Measurements from ENCODE around the gene NSMF.

DNA sequence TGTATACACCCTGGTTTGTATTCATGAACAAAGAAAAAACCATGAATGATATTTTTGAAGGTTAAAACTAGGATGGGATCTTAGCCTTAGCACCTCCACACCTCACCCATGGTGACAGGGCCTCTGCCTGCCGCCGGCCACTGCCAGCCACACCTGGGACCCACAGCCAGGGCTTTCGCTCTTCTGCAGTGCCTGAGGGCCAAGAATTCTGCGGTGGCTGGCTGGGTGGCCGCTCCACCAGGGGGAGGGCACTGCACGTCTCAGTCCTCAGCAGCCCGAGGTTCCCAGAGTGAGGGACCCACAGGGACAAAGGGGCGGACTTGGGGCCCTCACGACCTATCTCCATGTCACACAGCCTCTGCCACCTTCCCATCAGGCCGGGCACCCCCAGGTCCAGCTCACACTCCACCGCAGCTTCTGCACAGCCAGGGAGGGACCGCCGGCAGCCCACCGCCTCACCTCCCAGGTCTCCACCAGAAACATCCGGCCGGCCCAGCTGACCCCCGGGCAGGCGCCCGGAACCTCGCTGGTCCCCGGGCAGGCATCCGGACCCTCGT lies 43.0 kb downstream of the NSMF start:
- no peak for TF ChIP-seq POLR2A (IDR thresholded peaks at IDR 0.05)
- TF ChIP-seq, protein P1, sequence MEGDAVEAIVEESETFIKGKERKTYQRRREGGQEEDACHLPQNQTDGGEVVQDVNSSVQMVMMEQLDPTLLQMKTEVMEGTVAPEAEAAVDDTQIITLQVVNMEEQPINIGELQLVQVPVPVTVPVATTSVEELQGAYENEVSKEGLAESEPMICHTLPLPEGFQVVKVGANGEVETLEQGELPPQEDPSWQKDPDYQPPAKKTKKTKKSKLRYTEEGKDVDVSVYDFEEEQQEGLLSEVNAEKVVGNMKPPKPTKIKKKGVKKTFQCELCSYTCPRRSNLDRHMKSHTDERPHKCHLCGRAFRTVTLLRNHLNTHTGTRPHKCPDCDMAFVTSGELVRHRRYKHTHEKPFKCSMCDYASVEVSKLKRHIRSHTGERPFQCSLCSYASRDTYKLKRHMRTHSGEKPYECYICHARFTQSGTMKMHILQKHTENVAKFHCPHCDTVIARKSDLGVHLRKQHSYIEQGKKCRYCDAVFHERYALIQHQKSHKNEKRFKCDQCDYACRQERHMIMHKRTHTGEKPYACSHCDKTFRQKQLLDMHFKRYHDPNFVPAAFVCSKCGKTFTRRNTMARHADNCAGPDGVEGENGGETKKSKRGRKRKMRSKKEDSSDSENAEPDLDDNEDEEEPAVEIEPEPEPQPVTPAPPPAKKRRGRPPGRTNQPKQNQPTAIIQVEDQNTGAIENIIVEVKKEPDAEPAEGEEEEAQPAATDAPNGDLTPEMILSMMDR (IDR thresholded peaks at IDR 0.05), result no peak
